GM23338 (cell line): Measurements from ENCODE around the gene LNX1. TPM values are rescaled to one million over a fixed set of nuclear protein-coding genes. Genes with fewer than 3 reads are reported as not detected.

Source experiments
- ATAC-seq: fragments of 200-7000 bp; cut with Tn5 transposase; 3 replicates; pipeline ENCODE4 v1.9.1; 2020
- DNase-seq: peaks from one replicate; pipeline ENCODE4 v3.0.0-alpha.2; 2015; ENCODE audit warnings: low spot score
- H2AFZ ChIP-seq: fragments of 200-600 bp; sonication (generic); 2 replicates; pipeline ENCODE4 v1.8.0; 2016; ENCODE audit warnings: antibody characterized with exemption, mild to moderate bottlenecking, moderate library complexity
- H3F3A ChIP-seq: fragments of 200-600 bp; sonication (generic); replicated peaks from 2 replicates; pipeline ENCODE4 v1.8.0; 2017; ENCODE audit warnings: antibody characterized with exemption, mixed run types, low read depth
- H3K27ac ChIP-seq: fragments of 200-600 bp; sonication (generic); 2 replicates; pipeline ENCODE4 v1.6.1; 2016; ENCODE audit warnings: low read depth
- H3K27me3 ChIP-seq: fragments of 200-600 bp; sonication (generic); 2 replicates; pipeline ENCODE4 v1.8.0; 2016; ENCODE audit warnings: mild to moderate bottlenecking, mixed run types, moderate library complexity; ENCODE audit not compliant: insufficient read depth
- H3K36me3 ChIP-seq: fragments of 200-600 bp; sonication (generic); 2 replicates; pipeline ENCODE4 v1.8.0; 2016; ENCODE audit warnings: mild to moderate bottlenecking; ENCODE audit not compliant: insufficient read depth
- H3K4me1 ChIP-seq: fragments of 200-600 bp; sonication (generic); 2 replicates; pipeline ENCODE4 v1.8.0; 2016; ENCODE audit warnings: mild to moderate bottlenecking, moderate library complexity; ENCODE audit not compliant: insufficient read depth
- H3K4me2 ChIP-seq: fragments of 200-600 bp; sonication (generic); 2 replicates; pipeline ENCODE4 v1.7.1; 2017; ENCODE audit warnings: mixed run types
- H3K4me3 ChIP-seq: fragments of 200-600 bp; sonication (generic); 2 replicates; pipeline ENCODE4 v1.6.1; 2016; ENCODE audit warnings: mixed run types
- H3K79me2 ChIP-seq: fragments of 200-600 bp; sonication (generic); replicated peaks from 2 replicates; pipeline ENCODE4 v1.8.0; 2017; ENCODE audit warnings: mild to moderate bottlenecking; ENCODE audit not compliant: insufficient read depth
- H3K9me2 ChIP-seq: fragments of 200-600 bp; sonication (generic); 2 replicates; pipeline ENCODE4 v1.8.0; 2017; ENCODE audit not compliant: insufficient read depth
- H4K20me1 ChIP-seq: fragments of 200-600 bp; sonication (generic); replicated peaks from 2 replicates; pipeline ENCODE4 v1.8.0; 2017; ENCODE audit warnings: mild to moderate bottlenecking; ENCODE audit not compliant: insufficient read depth
- H3K27ac Mint-ChIP-seq: 2 replicates; pipeline ENCODE4 v1.8.0; 2020; ENCODE audit warnings: inconsistent platforms, mild to moderate bottlenecking, moderate library complexity, mixed read lengths
- H3K27me3 Mint-ChIP-seq: 3 replicates; pipeline ENCODE4 v1.8.0; 2022; ENCODE audit warnings: low read depth, mild to moderate bottlenecking, moderate library complexity, mixed read lengths, inconsistent platforms; ENCODE audit not compliant: insufficient read depth, poor library complexity
- H3K36me3 Mint-ChIP-seq: 3 replicates; pipeline ENCODE4 v1.8.0; 2021; ENCODE audit warnings: low read depth, mild to moderate bottlenecking, inconsistent platforms, moderate library complexity, mixed read lengths
- H3K4me1 Mint-ChIP-seq: 3 replicates; pipeline ENCODE4 v1.8.0; 2020; ENCODE audit warnings: mild to moderate bottlenecking, inconsistent platforms, mixed read lengths
- H3K4me3 Mint-ChIP-seq: 3 replicates; pipeline ENCODE4 v1.8.0; 2021; ENCODE audit warnings: moderate library complexity, mild to moderate bottlenecking, inconsistent platforms, mixed read lengths
- H3K9me3 Mint-ChIP-seq: 3 replicates; pipeline ENCODE4 v1.8.0; 2020; ENCODE audit warnings: moderate library complexity, mild to moderate bottlenecking, inconsistent platforms, mixed read lengths
- CREB1 ChIP-seq: fragments of 250-450 bp; sonication (Bioruptor Pico); IDR thresholded peaks from 2 replicates; pipeline ENCODE4 v1.5.0; 2020; ENCODE audit warnings: low read depth, mild to moderate bottlenecking, moderate library complexity
- EZH2phosphoT487 ChIP-seq: fragments of 200-600 bp; sonication (generic); IDR thresholded peaks from one replicate; pipeline ENCODE4 v1.8.1; 2018; ENCODE audit warnings: antibody characterized with exemption; ENCODE audit not compliant: unreplicated experiment
- JUNB ChIP-seq: IDR thresholded peaks from one replicate; pipeline ENCODE4 v1.6.1; 2016; ENCODE audit warnings: antibody characterized with exemption; ENCODE audit not compliant: unreplicated experiment
- NANOG ChIP-seq: IDR thresholded peaks from 2 replicates; pipeline ENCODE4 v1.6.1; 2016; ENCODE audit warnings: antibody characterized with exemption, borderline replicate concordance
- POLR2AphosphoS5 ChIP-seq: IDR thresholded peaks from 2 replicates; pipeline ENCODE4 v1.6.1; 2016; ENCODE audit warnings: antibody characterized with exemption, low read depth
- STAT1 ChIP-seq: IDR thresholded peaks from one replicate; pipeline ENCODE4 v1.6.1; 2016; ENCODE audit warnings: antibody characterized with exemption; ENCODE audit not compliant: unreplicated experiment
- ZNF114 ChIP-seq: fragments of 250-450 bp; sonication (Bioruptor Pico); IDR thresholded peaks from 2 replicates; pipeline ENCODE4 v1.5.0; 2020; ENCODE audit warnings: mild to moderate bottlenecking, moderate library complexity
- ZNF331 ChIP-seq: fragments of 250-450 bp; sonication (Bioruptor Pico); IDR thresholded peaks from 2 replicates; pipeline ENCODE4 v1.5.0; 2020; ENCODE audit warnings: low read depth, mild to moderate bottlenecking, moderate library complexity
- polyA plus RNA-seq: library from polyadenylated mRNA; unstranded; fragments of >200 nt; fragmentation: Nextera tagmentation; extraction: Ambion mirVana; gene quantifications from 2 replicates; pipeline ENCODE4 v1.2.1, GENCODE V29; 2016
- total RNA-seq: library from RNA; depleted of rRNA; stranded (reverse); fragments of >200 nt; shearing (Covaris generic); gene quantifications from 2 replicates; pipeline ENCODE4 v1.2.3, GENCODE V29; 2014
- TF ChIP-seq, protein P1 (sequence below), 2 experiments: fragments of 200-600 bp in 1 of 2; sonication (generic) in 1 of 2; conservative IDR thresholded peaks; 2 replicates each; pipeline versions ENCODE4 v1.5.1 to v1.6.1; 2016 to 2017; ENCODE audit warnings: antibody characterized with exemption in 2 of 2, low read depth in 2 of 2, mild to moderate bottlenecking in 2 of 2, moderate library complexity in 1 of 2
- TF ChIP-seq, protein P2 (sequence below): IDR thresholded peaks from one replicate; pipeline ENCODE4 v1.6.1; 2018; ENCODE audit warnings: antibody characterized with exemption; ENCODE audit not compliant: unreplicated experiment
- TF ChIP-seq, protein P3 (sequence below): IDR thresholded peaks from 2 replicates; pipeline ENCODE4 v1.6.1; 2016; ENCODE audit warnings: antibody characterized with exemption

The LNX1 gene
- total and polyA plus RNA-seq, 2 experiments from 2014 or later: 5.4 to 6.4 TPM

DNA sequence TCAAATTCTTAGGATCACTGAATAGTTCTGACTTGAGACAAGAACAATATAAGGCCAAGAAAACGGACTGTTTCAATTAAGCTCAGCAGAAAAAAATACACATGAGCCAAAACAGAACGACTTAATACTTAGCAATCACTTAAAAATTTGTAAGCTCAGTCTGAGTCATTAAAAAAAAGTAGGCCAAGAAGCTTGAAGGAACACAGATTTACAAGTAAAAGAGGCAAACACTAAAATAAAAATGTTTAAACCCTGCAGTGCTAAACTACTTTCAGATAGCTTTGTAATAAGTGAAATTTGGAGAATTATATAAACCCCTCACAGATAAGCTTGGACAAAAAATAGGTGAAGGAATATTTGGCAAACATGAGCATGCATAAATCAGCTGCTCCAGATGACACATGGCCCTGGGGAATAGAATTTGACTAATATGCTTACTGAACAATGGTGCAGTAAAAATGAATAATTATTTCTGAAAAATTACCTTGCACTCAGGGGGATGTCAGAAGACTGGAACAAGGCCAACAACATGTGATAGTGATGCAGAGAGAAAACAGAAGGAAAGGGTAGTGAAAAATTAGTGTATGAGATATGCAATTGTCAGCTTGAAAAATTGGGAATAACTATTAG lies 49.6 kb downstream of the LNX1 start:
- no peak overlapping the region for H3K4me3 Mint-ChIP-seq
- ATAC-seq (no peak), DNase-seq (no peak)
- Histone ChIP-seq H3K9me2 (no peaks in the 10 kb centered on the region), H3K27me3 (peaks cover 32% of the 10 kb centered on the region), H3K4me1 (peaks cover 13% of the 10 kb centered on the region), H3K4me3 (no peak overlapping the region), H4K20me1 (no peaks in the 10 kb centered on the region), H3F3A (no peaks in the 10 kb centered on the region), H2AFZ (no peak overlapping the region), H3K4me2 (no peak overlapping the region), H3K27ac (no peak overlapping the region), H3K36me3 (no peaks in the 10 kb centered on the region), H3K79me2 (no peaks in the 10 kb centered on the region)
- H3K27me3 Mint-ChIP-seq: peaks cover 10% of the 10 kb centered on the region
- H3K9me3 Mint-ChIP-seq: no peaks in the 10 kb centered on the region
- H3K4me1 Mint-ChIP-seq: peaks cover 41% of the 10 kb centered on the region
- H3K27ac Mint-ChIP-seq: no peak overlapping the region
- TF ChIP-seq JUNB (no peak), ZNF114 (CRISPR knock-in tag) (no peak), CREB1 (no peak), NANOG (no peak)
- TF ChIP-seq, protein P1, sequence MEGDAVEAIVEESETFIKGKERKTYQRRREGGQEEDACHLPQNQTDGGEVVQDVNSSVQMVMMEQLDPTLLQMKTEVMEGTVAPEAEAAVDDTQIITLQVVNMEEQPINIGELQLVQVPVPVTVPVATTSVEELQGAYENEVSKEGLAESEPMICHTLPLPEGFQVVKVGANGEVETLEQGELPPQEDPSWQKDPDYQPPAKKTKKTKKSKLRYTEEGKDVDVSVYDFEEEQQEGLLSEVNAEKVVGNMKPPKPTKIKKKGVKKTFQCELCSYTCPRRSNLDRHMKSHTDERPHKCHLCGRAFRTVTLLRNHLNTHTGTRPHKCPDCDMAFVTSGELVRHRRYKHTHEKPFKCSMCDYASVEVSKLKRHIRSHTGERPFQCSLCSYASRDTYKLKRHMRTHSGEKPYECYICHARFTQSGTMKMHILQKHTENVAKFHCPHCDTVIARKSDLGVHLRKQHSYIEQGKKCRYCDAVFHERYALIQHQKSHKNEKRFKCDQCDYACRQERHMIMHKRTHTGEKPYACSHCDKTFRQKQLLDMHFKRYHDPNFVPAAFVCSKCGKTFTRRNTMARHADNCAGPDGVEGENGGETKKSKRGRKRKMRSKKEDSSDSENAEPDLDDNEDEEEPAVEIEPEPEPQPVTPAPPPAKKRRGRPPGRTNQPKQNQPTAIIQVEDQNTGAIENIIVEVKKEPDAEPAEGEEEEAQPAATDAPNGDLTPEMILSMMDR (conservative IDR thresholded peaks at IDR 0.05; ENCODE audit: low read depth in 2 of 2): no peak
- H3K36me3 Mint-ChIP-seq: no peaks in the 10 kb centered on the region

DNA sequence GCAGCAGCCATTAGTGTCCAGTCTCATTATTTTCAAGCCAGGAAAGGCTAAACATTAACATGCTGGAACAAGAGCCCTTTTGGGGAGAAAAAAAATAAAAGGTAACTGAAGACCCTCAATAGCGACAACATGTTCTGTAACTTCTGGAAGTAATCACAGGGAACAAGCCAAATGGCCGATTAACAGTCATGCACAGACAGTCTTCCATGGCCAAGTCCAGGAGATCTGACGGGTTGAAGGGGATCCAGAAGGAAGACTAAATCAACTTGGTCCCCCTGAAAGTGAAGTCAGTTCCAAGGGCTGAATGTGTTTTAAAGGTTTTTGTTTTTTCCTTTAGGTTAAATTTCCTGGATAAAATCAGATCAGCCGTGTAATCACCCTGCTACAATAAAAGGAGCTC lies 52.5 kb downstream of the LNX1 start:
- ATAC-seq: no peak
- Histone ChIP-seq H3K4me2 (no peak overlapping the region), H4K20me1 (no peaks in the 10 kb centered on the region), H3K79me2 (no peaks in the 10 kb centered on the region), H3K4me1 (peaks cover 4% of the 10 kb centered on the region; the same call in 1 of the 2 replicates), H2AFZ (no peak overlapping the region), H3K4me3 (no peak overlapping the region), H3K27me3 (peaks cover 32% of the 10 kb centered on the region), H3F3A (no peaks in the 10 kb centered on the region), H3K27ac (no peak overlapping the region), H3K9me2 (no peaks in the 10 kb centered on the region), H3K36me3 (no peaks in the 10 kb centered on the region)
- Mint-ChIP-seq H3K4me1 (peaks cover 25% of the 10 kb centered on the region), H3K27me3 (peaks cover 4% of the 10 kb centered on the region), H3K36me3 (no peaks in the 10 kb centered on the region), H3K4me3 (no peak overlapping the region), H3K9me3 (no peaks in the 10 kb centered on the region), H3K27ac (no peak overlapping the region)
- no peak for DNase-seq
- TF ChIP-seq CREB1: no peak
- TF ChIP-seq, protein P1 (conservative IDR thresholded peaks at IDR 0.05; ENCODE audit: low read depth in 2 of 2): no peak
- no peak for TF ChIP-seq NANOG
- TF ChIP-seq, protein P2, sequence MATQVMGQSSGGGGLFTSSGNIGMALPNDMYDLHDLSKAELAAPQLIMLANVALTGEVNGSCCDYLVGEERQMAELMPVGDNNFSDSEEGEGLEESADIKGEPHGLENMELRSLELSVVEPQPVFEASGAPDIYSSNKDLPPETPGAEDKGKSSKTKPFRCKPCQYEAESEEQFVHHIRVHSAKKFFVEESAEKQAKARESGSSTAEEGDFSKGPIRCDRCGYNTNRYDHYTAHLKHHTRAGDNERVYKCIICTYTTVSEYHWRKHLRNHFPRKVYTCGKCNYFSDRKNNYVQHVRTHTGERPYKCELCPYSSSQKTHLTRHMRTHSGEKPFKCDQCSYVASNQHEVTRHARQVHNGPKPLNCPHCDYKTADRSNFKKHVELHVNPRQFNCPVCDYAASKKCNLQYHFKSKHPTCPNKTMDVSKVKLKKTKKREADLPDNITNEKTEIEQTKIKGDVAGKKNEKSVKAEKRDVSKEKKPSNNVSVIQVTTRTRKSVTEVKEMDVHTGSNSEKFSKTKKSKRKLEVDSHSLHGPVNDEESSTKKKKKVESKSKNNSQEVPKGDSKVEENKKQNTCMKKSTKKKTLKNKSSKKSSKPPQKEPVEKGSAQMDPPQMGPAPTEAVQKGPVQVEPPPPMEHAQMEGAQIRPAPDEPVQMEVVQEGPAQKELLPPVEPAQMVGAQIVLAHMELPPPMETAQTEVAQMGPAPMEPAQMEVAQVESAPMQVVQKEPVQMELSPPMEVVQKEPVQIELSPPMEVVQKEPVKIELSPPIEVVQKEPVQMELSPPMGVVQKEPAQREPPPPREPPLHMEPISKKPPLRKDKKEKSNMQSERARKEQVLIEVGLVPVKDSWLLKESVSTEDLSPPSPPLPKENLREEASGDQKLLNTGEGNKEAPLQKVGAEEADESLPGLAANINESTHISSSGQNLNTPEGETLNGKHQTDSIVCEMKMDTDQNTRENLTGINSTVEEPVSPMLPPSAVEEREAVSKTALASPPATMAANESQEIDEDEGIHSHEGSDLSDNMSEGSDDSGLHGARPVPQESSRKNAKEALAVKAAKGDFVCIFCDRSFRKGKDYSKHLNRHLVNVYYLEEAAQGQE: no peak
- no peak for TF ChIP-seq JUNB
- TF ChIP-seq POLR2AphosphoS5: no peak
- no peak for TF ChIP-seq ZNF331
- TF ChIP-seq, protein P3, sequence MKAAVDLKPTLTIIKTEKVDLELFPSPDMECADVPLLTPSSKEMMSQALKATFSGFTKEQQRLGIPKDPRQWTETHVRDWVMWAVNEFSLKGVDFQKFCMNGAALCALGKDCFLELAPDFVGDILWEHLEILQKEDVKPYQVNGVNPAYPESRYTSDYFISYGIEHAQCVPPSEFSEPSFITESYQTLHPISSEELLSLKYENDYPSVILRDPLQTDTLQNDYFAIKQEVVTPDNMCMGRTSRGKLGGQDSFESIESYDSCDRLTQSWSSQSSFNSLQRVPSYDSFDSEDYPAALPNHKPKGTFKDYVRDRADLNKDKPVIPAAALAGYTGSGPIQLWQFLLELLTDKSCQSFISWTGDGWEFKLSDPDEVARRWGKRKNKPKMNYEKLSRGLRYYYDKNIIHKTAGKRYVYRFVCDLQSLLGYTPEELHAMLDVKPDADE: no peak
- TF ChIP-seq EZH2phosphoT487: no peak
- TF ChIP-seq ZNF114 (CRISPR knock-in tag): no peak
- TF ChIP-seq STAT1: no peak
